KG1 (cell line): ENCODE results near the gene EXOC6B.
A peak's percentile ranks its signal among the peaks of the same experiment; 100 is the strongest.

Experiments
- DNase-seq: peaks from one replicate; lab custom pipeline; 2025; lab: John Stamatoyannopoulos, UW

EXOC6B gene

DNA sequence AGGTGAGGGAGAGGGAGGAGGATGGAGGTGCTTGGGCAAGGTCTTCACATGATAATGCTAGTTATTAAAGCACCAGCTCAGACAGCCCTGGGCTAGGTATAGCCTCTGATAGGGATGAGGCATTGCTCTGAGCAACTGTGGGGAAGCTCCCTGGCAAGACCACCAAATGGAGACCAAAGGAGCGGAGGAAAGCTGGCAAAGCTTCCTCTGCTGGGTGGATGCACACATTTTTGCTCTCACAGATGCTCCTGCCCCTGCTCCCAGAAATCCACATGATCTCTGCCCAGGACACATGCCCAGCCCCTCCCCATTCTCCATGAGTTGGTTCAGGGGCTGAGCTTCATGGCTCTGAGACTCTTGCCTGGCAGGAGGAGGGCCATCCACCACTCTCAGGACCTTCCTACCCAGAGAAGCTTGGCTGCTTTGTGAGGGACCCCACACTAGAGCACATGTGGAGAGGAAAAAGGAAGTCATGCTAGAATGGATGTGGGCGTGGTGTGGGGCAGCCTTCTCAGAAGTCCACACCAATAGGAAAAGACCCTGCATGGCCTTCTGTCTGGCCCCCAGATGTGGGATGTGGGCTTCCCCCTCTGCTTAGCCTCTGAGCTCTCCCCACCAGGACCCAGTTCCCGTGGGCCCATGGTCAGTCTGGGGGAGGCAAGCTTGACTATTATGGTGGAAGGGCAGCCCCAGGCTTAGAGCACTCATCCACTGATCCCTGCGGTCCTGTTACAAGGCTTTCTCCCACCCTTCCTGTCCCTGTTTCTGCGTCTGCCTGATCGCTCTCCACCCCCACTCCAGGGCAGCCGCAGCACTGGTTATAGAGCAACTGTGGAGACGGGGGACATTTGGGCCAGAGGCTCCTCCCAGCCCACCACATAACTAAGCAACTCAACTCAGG lies 667.7 kb downstream of the EXOC6B start:
- DNase-seq = no peak

DNA sequence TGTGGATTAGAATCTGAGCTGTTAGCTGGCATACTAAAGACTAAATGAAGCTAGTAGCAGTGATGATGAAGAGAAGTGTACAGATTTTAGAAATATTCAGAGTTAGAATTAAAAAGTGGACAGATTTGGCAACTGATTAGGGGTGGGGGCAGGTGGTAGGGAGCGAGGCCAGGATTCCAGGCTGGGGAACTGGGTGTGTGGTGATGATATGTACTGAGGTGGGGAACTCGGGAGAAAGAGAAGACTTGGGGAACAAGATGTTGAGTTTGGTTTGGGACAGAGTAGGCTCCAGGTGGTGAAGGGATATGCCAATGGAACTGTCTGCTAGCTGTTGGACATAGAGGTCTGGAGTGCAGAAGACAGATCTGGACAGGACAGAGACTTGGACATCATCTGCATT lies 669.0 kb downstream of the EXOC6B start:
- DNase-seq = no peak

DNA sequence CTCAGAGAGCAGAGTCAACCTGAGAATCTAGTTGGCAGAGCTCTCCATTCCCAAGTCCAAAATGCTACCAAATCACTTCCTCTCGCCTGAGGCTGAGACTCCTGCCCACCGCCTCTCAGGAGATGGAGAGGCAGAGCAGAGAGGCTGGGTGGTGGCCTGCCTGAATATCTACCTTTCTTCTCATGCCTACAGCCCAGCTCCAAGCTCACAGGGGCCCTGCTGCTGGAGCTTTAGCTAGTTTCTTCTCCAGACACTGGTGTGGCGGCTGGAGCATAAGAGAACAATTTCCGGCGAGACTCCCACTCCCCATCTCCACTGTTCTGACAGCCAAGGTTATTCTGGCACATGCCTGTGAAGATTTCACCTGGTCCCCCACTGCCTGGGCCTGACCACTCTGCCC lies 670.1 kb downstream of the EXOC6B start:
- DNase-seq = no peak

DNA sequence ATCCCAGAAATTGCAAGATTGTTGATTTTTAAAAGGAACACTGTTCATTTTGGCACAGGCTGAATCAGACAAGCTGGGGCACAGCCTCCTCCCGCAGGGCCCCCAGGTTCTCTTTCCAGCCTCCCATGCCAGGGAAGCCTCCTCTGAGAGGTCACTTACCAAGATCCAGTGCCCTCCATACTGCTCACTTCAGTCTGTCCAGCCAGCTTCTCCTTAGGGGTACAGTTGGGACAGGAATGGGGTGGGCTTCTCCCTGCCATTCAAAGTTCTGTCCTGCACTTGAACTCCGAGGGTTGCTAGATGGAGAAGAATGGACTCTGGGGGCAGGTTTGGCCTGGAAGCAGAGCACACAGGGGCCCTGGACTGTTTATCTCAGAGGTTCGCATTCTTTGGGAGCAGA lies 670.7 kb downstream of the EXOC6B start:
- no peak for DNase-seq

DNA sequence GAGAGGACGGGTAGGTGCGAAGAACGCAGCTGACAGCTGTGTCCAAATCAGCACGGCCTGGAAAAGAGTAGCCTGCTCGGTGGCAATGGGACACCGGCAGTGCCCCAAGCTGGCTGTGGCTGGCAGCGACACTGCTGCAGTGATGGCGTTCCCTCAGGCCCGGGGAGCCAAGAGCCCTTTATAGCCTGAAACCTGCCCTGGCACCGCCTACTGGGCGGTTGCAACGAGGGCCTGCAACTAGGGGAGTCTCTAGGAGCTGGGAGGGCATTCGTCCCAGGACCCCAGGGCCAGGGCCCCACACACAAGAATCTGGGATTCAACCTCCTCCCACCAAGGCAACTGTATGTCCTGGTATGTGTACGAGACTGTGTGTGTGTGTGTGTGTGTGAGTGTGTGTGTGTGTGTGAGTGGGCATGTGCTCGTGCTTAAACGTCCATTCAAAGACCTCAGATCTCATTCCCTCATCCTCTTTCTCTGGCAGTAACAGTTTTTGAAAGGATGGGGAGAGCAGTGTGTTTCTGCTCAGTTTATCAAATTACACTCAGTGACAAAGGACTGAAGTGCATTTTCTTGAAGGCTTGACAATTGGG lies 671.4 kb downstream of the EXOC6B start:
- no peak for DNase-seq

DNA sequence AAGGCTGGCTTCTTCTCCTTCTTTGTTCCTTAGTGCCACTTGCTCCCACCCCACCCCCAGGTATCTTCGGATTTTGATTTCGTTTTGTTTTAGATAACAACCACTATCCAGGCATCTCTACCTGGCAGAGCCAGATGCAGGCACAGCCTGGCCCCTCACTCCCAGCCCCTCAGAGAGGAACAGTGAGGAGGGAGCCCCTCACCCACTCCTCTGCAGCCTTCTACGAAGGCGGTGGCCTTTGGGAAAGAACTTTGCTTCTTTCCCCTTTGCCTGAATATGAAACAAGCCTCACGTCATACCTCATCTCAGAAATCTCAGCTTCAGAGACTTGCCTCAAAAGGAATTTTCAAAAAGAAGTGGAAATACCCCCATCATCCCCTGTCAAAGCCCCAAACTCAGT lies 671.9 kb downstream of the EXOC6B start:
- DNase-seq = no peak

DNA sequence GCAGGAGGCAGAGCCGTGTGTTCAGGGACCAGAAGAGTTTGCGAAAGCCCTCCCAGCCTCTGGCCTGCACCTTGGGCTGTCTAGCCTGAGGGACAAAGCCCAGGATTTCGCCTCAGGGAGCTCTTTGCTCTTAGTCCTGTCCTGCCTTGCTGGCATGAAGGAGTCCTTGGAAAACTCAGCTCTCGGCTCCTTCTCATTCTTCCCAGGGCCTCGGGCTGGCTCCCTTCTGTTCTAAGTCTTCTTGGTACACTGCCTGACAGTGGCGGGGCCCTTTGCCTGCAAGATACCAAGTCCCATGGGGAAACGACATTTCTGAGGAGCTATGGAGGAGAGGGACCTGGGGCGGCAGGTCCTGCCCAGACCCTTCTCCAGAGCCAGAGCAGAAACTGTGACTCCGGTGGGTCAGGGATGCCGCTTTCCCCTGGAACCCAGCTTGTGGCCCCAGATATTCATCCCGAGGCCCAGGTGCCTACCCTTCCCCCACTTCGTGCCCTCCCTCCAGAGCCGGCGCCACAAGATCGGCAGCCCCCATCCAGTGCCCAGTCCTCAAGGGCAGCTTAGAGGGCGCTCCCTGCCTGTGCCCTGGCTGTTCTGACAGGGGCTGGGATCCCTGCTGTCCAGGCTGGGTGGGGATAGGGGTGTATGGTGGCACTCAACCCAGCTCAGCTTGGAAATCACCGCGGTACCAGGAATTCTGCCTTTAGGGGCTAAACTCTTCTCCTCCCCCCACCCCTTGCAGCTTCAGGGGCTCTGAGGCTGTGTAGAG lies 672.6 kb downstream of the EXOC6B start:
- DNase-seq = no peak

GRCh38 chr2:72150861-72151356 lies 674.9 kb downstream of the EXOC6B start:
- no peak for DNase-seq

DNA sequence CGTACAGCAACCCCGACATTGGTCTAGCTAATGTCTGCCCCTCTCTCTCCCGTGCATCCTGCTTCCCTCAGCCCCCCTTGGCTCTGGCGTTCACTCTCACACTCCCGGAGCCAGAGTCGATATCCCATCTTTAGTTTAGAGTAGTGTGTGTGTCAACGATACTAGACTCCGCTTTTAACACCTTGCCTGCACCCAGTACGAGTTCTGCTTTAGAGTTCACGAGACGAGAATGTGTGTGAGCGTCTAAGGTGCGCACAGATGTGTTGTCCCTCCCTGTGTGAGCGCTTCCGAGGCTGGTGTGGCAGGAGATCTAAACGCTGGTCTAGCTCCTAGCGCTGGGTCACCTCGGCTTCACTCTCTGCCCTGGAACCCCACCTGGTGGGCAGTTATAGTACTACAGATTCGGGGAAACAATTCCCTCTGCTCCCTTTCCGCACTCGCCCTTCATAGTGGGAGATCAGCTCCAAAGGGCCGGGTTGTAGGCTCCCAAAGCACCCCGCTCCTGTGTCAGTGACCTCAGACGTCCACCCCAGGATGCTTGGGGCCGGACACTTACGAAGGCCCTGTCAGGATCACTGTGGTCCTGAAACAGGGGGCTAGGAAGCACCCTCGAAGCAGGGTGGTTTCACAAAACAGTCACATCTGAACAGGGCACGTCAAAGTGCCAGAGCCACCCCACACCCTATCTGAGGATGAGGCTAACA lies 675.5 kb downstream of the EXOC6B start:
- peak; percentile 22 for DNase-seq

- DNase-seq = no peak
These were observed 676.2 kb downstream of the EXOC6B start for GRCh38 chr2:72149556-72150156.

GRCh38 chr2:72148837-72149555 lies 676.8 kb downstream of the EXOC6B start:
- DNase-seq = no peak

DNA sequence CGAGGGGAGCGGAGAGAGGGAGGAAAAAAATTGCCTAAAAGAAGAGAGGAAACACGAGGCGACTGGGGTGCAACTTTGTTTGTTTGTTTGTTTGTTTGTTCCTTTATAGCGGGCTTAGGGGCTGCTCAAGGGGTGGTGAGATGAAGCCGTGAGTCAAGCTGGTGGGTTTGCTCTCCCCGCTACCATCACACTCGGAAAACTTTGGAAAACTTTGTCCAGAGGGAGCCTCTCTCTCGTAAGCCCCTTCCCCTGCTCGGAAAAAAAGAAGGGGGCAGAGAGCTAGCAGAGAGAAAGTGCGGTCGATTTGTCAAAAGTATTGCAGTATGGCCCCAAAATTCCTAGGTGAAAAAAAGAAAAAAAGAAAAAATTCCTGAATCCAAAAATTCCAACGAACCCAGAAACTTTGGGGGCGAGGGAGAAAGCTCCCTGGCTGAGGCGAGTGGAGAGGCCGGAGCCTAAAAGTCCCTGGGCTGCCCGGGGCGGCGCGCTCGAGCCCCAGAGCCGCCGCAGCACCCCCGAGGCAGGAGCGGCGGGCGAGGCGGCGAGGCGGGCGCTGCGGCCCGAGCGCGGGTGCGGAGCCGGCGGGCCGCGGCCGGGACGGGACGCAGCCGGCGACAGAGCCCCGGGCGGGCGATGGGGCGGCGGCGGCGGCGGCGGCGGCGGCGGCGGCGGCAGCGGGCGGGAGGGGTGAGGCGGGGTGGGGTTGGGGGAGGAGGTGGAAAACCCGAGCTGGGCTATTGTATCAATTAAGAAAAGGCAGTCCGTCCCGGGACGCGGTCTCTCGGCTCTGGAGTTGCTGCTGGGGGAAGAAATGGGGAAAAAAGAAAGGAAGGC lies 677.6 kb downstream of the EXOC6B start:
- no peak for DNase-seq

DNA sequence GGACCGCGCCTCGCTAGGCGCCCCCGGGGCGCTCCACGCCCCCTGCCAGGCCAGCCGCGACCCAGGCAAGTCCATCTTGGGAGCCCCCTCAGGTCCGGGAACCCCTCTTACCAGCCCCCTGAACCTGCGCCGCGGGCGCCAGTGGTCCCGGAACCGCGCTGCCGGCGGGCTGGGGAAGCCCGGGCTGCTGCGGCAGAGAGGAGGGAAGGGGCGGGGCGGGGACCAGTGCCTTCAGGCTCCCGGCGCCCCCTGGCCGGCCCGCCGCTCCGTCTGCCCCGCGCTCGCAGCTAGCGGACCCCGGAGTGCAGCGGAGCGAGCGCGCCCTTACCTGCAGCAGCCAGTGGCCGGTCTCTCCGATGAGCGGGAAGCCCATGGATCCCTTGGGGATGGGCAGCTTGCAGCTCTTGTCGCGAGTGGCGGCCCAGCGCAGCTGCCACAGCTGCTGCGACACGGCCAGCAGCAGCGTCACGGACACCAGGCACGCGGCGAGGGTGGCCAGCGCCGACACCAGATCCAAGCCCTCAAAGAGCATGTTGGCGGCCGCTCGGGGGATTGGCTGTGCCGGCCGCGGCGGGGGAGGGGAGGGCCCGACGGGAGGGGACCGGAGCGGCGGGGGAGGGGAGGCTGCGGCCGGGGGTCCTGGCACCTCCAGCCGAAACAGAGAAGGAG lies 678.4 kb downstream of the EXOC6B start, which contains the start of gene CYP26B1:
Gene CYP26B1, minus strand, starts transcription at position 560 of the 669 bp plus-strand sequence. Its CDS starts 28 bp downstream, at position 532.
- no peak for DNase-seq

GRCh38 chr2:72146347-72147302 lies 679.2 kb downstream of the EXOC6B start:
- no peak for DNase-seq

DNA sequence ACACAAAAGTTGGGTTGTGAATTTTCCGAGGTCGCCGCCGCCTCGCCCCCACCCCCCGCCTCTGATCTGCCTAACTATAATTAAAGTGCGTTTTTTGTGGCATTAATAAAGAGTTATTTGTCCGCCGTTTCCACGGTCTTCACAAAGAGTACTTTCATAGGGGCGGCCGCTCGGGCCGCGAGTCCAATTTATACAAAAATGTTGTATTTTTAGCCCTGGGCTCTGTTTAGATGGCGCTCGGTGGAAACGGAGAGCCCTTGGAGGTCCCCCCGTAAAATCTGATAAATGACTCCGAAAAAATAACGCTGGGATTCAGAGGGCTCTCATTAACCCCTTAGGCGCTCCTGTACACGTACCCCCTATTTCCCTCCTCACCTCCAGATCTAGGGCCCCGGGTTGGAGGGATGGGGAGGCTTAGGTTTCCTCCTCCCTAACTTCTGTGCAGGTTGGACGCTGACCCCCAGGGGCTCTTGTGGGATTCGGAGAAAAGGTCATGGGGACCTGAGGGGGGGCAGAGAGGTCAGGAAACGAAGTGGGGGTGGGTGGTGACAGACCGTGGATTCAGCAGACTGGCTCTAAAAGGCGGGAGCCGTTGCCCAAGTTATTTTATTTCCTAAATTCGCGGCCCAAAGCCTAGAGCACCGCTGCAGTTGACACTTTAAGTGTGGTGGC lies 680.0 kb downstream of the EXOC6B start:
- DNase-seq = no peak

- DNase-seq = no peak
These were observed 680.6 kb downstream of the EXOC6B start for GRCh38 chr2:72145289-72145657.

GRCh38 chr2:72144632-72145288 lies 681.1 kb downstream of the EXOC6B start:
- no peak for DNase-seq
